ENCODE results near the gene NOG. TPM values are rescaled to one million over a fixed set of nuclear protein-coding genes. Genes with fewer than 3 reads are reported as not detected.

Gene NOG
- polyA plus RNA-seq, 2 of the 4 experiments (the other 2 are of a cell fraction): 0.25 to 0.67 TPM

- ATAC-seq (no peak), FAIRE-seq (no peak), DNase-seq (ENCODE audit: low read depth in 1 of 2, low spot score in 1 of 2) (no peak)
- no peaks in the 10 kb centered on the region for H3K9me3 ChIP-seq
- CTCF ChIA-PET: interaction anchor here (1.0 to 3.0 kb wide), 3 partner anchors 11 to 139 kb away, joined by 3 to 9 read pairs (median 6); no protein-coding TSS in a partner anchor
- H3K4me1 ChIP-seq: no peaks in the 10 kb centered on the region
- H3K4me2 ChIP-seq: no peak overlapping the region
- no peak overlapping the region for H3K4me3 ChIP-seq
- H3K27ac ChIP-seq: no peak overlapping the region
- TF ChIP-seq FOSL2 (IDR thresholded peaks at IDR 0.05) (no peak), FOSL2 (CRISPR knock-in tag; IDR thresholded peaks at IDR 0.05) (no peak), CEBPB (IDR thresholded peaks at IDR 0.05) (no peak), ATOH8 (CRISPR knock-in tag; IDR thresholded peaks at IDR 0.05; ENCODE audit: low read depth) (no peak), HDAC2 (IDR thresholded peaks at IDR 0.05) (no peak), CHD2 (IDR thresholded peaks at IDR 0.05; ENCODE audit: low read length, partially characterized antibody) (no peak), POLR2A (IDR thresholded peaks at IDR 0.05; ENCODE audit: low read length) (no peak), PHF8 (IDR thresholded peaks at IDR 0.05; ENCODE audit: borderline replicate concordance, low read depth) (no peak), CBX8 (IDR thresholded peaks at IDR 0.05) (no peak), MAX (IDR thresholded peaks at IDR 0.05) (no peak), HES2 (IDR thresholded peaks at IDR 0.05) (no peak), ELK1 (IDR thresholded peaks at IDR 0.05; ENCODE audit: low read depth, low read length) (no peak), HOXA7 (CRISPR knock-in tag; IDR thresholded peaks at IDR 0.05) (no peak), CTCF (IDR thresholded peaks at IDR 0.05) (no peak), ZSCAN20 (CRISPR knock-in tag; IDR thresholded peaks at IDR 0.05) (no peak), POLR2AphosphoS2 (conservative IDR thresholded peaks at IDR 0.05; ENCODE audit: low read length) (no peak), BCL3 (IDR thresholded peaks at IDR 0.05) (no peak)
- POLR2A ChIA-PET: no interaction called here
These were observed 47.9 kb downstream of the NOG start for GRCh38 chr17:56641373-56641772.

- ChIA-PET CTCF (interaction anchor here (1.0 to 3.0 kb wide), 3 partner anchors 12 to 138 kb away, joined by 3 to 9 read pairs (median 6); no protein-coding TSS in a partner anchor), POLR2A (no interaction called here)
- 17% methylated on average over 2 of the region's 2 CpGs for WGBS (ENCODE audit: missing lambda C conversion rate)
These were observed 48.4 kb downstream of the NOG start for GRCh38 chr17:56641894-56642293.

More at GRCh38 chr17:56641894-56642293, 48.4 kb downstream of the NOG start:
- FAIRE-seq (no peak), DNase-seq (ENCODE audit: low read depth in 1 of 2, low spot score in 1 of 2) (no peak), ATAC-seq (no peak)
- H3K9me3 ChIP-seq: no peaks in the 10 kb centered on the region
- no peak overlapping the region for H3K4me3 ChIP-seq
- TF ChIP-seq ZC3H11A (IDR thresholded peaks at IDR 0.05) (no peak), PBX3 (IDR thresholded peaks at IDR 0.05) (no peak), PHF8 (IDR thresholded peaks at IDR 0.05; ENCODE audit: borderline replicate concordance, low read depth) (no peak), ZSCAN20 (CRISPR knock-in tag; IDR thresholded peaks at IDR 0.05) (no peak), TP53 (CRISPR knock-in tag; IDR thresholded peaks at IDR 0.05) (no peak), HOXA7 (CRISPR knock-in tag; IDR thresholded peaks at IDR 0.05) (no peak)
- no peak overlapping the region for H3K4me2 ChIP-seq
- H3K4me1 ChIP-seq: no peaks in the 10 kb centered on the region
- no peak overlapping the region for H3K27ac ChIP-seq

Measured in A549 (cell line).